Ovary (tissue), 9 donors: ENCODE measurements around the gene ZNF430. TPM values are rescaled to one million over a fixed set of nuclear protein-coding genes. Genes with fewer than 3 reads are reported as not detected.

ENCODE experiments used
- DNase-seq, 5 donors: peaks; one replicate each; pipeline ENCODE4 v3.0.0-alpha.2; 2019 to 2020
- H3K27ac ChIP-seq, 2 donors: fragments of 200-600 bp; one replicate each; pipeline versions ENCODE4 v1.5.1 to v1.8.0; 2019 to 2022
- H3K27me3 ChIP-seq: fragments of 200-600 bp; one replicate; pipeline ENCODE4 v1.8.0; 2022
- H3K36me3 ChIP-seq: fragments of 200-600 bp; sonication (generic); one replicate; pipeline ENCODE4 v1.5.1; 2019
- H3K4me1 ChIP-seq: one replicate; pipeline ENCODE4 v1.8.1; 2013; ENCODE audit warnings: mild to moderate bottlenecking, moderate library complexity; ENCODE audit not compliant: insufficient read depth
- H3K4me3 ChIP-seq: fragments of 200-600 bp; sonication (generic); one replicate; pipeline ENCODE4 v1.5.1; 2017
- H3K9me3 ChIP-seq, 2 donors: fragments of 200-600 bp in 1 of 2; sonication (generic) in 1 of 2; one replicate each; pipeline versions ENCODE4 v1.5.1 to v1.8.1; 2013 to 2019; ENCODE audit warnings: mild to moderate bottlenecking in 1 of 2, moderate library complexity in 1 of 2
- CTCF ChIP-seq, 3 donors: fragments of 450-650 bp in 2 of 3; fragments of 200-600 bp in 1 of 3; IDR thresholded peaks; one replicate each; pipeline versions ENCODE4 v1.5.1 to v1.8.0; 2016 to 2022; ENCODE audit warnings: antibody characterized with exemption in 3 of 3, mild to moderate bottlenecking in 1 of 3
- EP300 ChIP-seq: sonication (generic); formaldehyde crosslinking; IDR thresholded peaks from one replicate; pipeline ENCODE4 v1.6.1; 2017; ENCODE audit warnings: antibody characterized with exemption
- POLR2A ChIP-seq: fragments of 450-650 bp; IDR thresholded peaks from one replicate; pipeline ENCODE4 v1.6.1; 2017; ENCODE audit warnings: antibody characterized with exemption, mild to moderate bottlenecking, moderate library complexity
- WGBS, 3 donors: extraction: QIAGEN DNeasy Blood & Tissue Kit in 1 of 3; methylation state at CpG; one replicate each; pipeline versions ENCODE4 v1.1.5 to v1.1.7; 2013 to 2017; 5-methylcytosine and 5-hydroxymethylcytosine counted together
- intact Hi-C, 4 donors: fragments of 100-400 bp; cut with DNase I; formaldehyde crosslinking; loops; one replicate each; pipeline versions ENCODE4 v1.11.0 to v1.15.1; 2022 to 2023
- polyA plus RNA-seq, 2 donors: library from polyadenylated mRNA; stranded (reverse); fragments of 200-250 nt in 1 of 2; fragments of 350-450 nt in 1 of 2; fragmentation: Illumina TruSeq in 1 of 2; extraction: RNeasy Lipid Tissue Mini Kit (QIAGEN cat#74804) in 1 of 2; gene quantifications; one replicate each; pipeline ENCODE4 v1.2.3, GENCODE V29; 2013 to 2014
- total RNA-seq, 7 donors: library from RNA; depleted of rRNA in 2 of 7; stranded (reverse); fragments of >200 nt in 2 of 7; fragmentation: NEBNext Ultra II Directional in 3 of 7; extraction: Animal tissue kit (Norgen Biotek cat#: 25700) in 3 of 7; gene quantifications; one replicate each; pipeline versions ENCODE4 v1.1.0 to v1.2.4, GENCODE V29; 2016 to 2023
- donor health status: DM: no; HTN: no; CAD: no; lungs with moderate emphysema.
- donor health status: DM: no; HTN: no; CAD: no.
- donor health status: Bipolar disorder and iron deficiency.
- donor health status: DM: yes; HTN: yes; CAD: no.
- donor health status: DM: no; HTN: no; CAD: no.
- donor health status: DM: yes; HTN: yes; CAD: no.

ZNF430 gene
- total and polyA plus RNA-seq, 9 donors, result 6.5 to 33.5 (median 18.5) TPM

- intact Hi-C loops, result no loop called here
- H3K4me1 ChIP-seq, result peaks cover 19% of the 10 kb centered on the region
- no peaks in the 10 kb centered on the region for H3K27me3 ChIP-seq
- no peak for DNase-seq
- H3K4me3 ChIP-seq, result no peak overlapping the region
- peak overlapping the region in 1 of 2 donors; percentile 38 for H3K27ac ChIP-seq
- no peaks in the 10 kb centered on the region for H3K9me3 ChIP-seq
- H3K36me3 ChIP-seq, result no peaks in the 10 kb centered on the region
- TF ChIP-seq CTCF (IDR thresholded peaks at IDR 0.05) (no peak), EP300 (no peak), POLR2A (no peak)
Observed at GRCh38 chr19:21092109-21092508, 71.7 kb downstream of the ZNF430 start.

- WGBS, 3 donors, result 53 to 86% (median 69%) methylated on average over 1 of the region's 1 CpG
- intact Hi-C loops, result no loop called here
- no peak for TF ChIP-seq POLR2A
- TF ChIP-seq EP300, result no peak
- no peak for TF ChIP-seq CTCF (IDR thresholded peaks at IDR 0.05)
Observed at GRCh38 chr19:21094347-21095025, 74.0 kb downstream of the ZNF430 start.

GRCh38 chr19:21098291-21098690, 77.8 kb downstream of the ZNF430 start:
- TF ChIP-seq POLR2A, result no peak
- no peak for TF ChIP-seq EP300
- TF ChIP-seq CTCF (IDR thresholded peaks at IDR 0.05), result no peak
- Histone ChIP-seq H3K4me1 (peaks cover 13% of the 10 kb centered on the region), H3K36me3 (no peaks in the 10 kb centered on the region), H3K4me3 (no peak overlapping the region), H3K27me3 (no peaks in the 10 kb centered on the region), H3K9me3 (no peaks in the 10 kb centered on the region), H3K27ac (no peak overlapping the region)
- WGBS, 3 donors, result 78 to 92% (median 90%) methylated on average over 2 of the region's 2 CpGs
- intact Hi-C loops, result no loop called here
- no peak for DNase-seq

More at GRCh38 chr19:21094347-21095025, 74.0 kb downstream of the ZNF430 start:
- Histone ChIP-seq H3K36me3 (no peaks in the 10 kb centered on the region), H3K27ac (peak overlapping the region in 1 of 2 donors; percentile 13), H3K4me3 (no peak overlapping the region), H3K27me3 (no peaks in the 10 kb centered on the region), H3K4me1 (peaks cover 19% of the 10 kb centered on the region), H3K9me3 (no peaks in the 10 kb centered on the region)
- DNase-seq, result no peak

- no peak overlapping the region for H3K27ac ChIP-seq
- no peaks in the 10 kb centered on the region for H3K4me1 ChIP-seq
- no peaks in the 10 kb centered on the region for H3K36me3 ChIP-seq
- no peak overlapping the region for H3K4me3 ChIP-seq
- TF ChIP-seq CTCF (IDR thresholded peaks at IDR 0.05) (no peak), EP300 (no peak), POLR2A (no peak)
- no peaks in the 10 kb centered on the region for H3K27me3 ChIP-seq
- 81 to 82% (median 81%) methylated on average over 2 of the region's 2 CpGs for WGBS, 3 donors
- H3K9me3 ChIP-seq, result no peaks in the 10 kb centered on the region
- intact Hi-C loops, result no loop called here
- no peak for DNase-seq
Observed at GRCh38 chr19:21101521-21102242, 81.2 kb downstream of the ZNF430 start.
